Liver (tissue), 3 donors: ENCODE results near the gene TCTN2.

Experiments used
- CTCF ChIP-seq: fragments of 150-350 bp; IDR thresholded peaks from 2 replicates; pipeline ENCODE4 v1.5.1; 2017; ENCODE audit warnings: improper control_type of control experiment, low read depth, low read length; ENCODE audit not compliant: missing input control
- GABPA ChIP-seq, 2 donors: IDR thresholded peaks in 1 of 2; conservative IDR thresholded peaks in 1 of 2; 2 replicates each; pipeline ENCODE4 v1.6.1; 2016; ENCODE audit warnings: antibody characterized with exemption in 2 of 2, mild to moderate bottlenecking in 1 of 2, moderate library complexity in 1 of 2
- SP1 ChIP-seq: IDR thresholded peaks from 2 replicates; pipeline ENCODE4 v1.6.1; 2018; ENCODE audit warnings: antibody characterized with exemption, mild to moderate bottlenecking
- TF ChIP-seq, protein P1 (sequence below): IDR thresholded peaks from 2 replicates; pipeline ENCODE4 v1.6.1; 2016; ENCODE audit warnings: antibody characterized with exemption
- TF ChIP-seq, protein P2 (sequence below): IDR thresholded peaks from 2 replicates; pipeline ENCODE4 v1.6.1; 2016; ENCODE audit warnings: antibody characterized with exemption, mild to moderate bottlenecking
- donor health status: healthy.
- donor health status: healthy.

DNA sequence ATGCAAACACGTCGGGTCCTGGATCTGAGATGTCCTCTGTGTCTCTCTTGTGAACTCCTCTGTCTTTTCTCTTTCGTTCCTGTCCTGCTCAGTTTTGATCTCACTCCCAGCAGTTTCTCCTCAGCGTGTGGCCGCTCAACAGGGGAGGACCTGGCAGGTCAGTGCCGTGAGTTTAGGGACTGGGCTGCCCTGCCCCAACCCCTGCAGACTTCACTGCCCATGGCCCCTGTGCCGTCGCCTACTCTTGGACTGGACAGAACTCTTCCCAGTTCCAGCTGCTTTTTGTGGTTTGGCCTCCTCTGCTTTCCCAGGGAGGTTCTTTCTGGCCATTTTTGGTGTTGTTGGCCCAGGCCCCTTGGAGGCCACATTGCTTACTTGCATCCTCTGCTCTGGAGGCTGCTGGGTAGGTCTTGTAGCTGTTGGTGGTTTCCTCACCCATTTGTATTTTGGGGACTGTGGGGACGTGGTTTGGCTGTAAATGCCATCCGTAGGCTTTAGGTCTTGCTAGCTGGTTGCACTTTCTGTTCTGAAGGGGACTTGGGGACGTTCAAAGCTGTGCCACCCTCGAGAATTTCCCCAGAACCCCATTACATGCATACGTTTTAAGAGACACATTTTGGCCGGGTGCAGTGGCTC is 71.1 kb downstream of the TCTN2 start:
- TF ChIP-seq, protein P1, sequence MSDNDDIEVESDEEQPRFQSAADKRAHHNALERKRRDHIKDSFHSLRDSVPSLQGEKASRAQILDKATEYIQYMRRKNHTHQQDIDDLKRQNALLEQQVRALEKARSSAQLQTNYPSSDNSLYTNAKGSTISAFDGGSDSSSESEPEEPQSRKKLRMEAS = no peak
- TF ChIP-seq, protein P2, sequence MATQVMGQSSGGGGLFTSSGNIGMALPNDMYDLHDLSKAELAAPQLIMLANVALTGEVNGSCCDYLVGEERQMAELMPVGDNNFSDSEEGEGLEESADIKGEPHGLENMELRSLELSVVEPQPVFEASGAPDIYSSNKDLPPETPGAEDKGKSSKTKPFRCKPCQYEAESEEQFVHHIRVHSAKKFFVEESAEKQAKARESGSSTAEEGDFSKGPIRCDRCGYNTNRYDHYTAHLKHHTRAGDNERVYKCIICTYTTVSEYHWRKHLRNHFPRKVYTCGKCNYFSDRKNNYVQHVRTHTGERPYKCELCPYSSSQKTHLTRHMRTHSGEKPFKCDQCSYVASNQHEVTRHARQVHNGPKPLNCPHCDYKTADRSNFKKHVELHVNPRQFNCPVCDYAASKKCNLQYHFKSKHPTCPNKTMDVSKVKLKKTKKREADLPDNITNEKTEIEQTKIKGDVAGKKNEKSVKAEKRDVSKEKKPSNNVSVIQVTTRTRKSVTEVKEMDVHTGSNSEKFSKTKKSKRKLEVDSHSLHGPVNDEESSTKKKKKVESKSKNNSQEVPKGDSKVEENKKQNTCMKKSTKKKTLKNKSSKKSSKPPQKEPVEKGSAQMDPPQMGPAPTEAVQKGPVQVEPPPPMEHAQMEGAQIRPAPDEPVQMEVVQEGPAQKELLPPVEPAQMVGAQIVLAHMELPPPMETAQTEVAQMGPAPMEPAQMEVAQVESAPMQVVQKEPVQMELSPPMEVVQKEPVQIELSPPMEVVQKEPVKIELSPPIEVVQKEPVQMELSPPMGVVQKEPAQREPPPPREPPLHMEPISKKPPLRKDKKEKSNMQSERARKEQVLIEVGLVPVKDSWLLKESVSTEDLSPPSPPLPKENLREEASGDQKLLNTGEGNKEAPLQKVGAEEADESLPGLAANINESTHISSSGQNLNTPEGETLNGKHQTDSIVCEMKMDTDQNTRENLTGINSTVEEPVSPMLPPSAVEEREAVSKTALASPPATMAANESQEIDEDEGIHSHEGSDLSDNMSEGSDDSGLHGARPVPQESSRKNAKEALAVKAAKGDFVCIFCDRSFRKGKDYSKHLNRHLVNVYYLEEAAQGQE = no peak
- TF ChIP-seq CTCF = no peak
- TF ChIP-seq SP1 = no peak
- no peak for TF ChIP-seq GABPA (IDR thresholded peaks at IDR 0.05 in 1 of 2, conservative IDR thresholded peaks at IDR 0.05 in 1 of 2)
